GM23338 (cell line): ENCODE results near the gene CACHD1.

ENCODE experiments used
- CTCF ChIP-seq, 2 experiments: fragments of 200-600 bp in 1 of 2; sonication (generic) in 1 of 2; conservative IDR thresholded peaks; 2 replicates each; pipeline versions ENCODE4 v1.5.1 to v1.6.1; 2016 to 2017; ENCODE audit warnings: antibody characterized with exemption in 2 of 2, low read depth in 2 of 2, mild to moderate bottlenecking in 2 of 2, moderate library complexity in 1 of 2
- ETS1 ChIP-seq: IDR thresholded peaks from 2 replicates; pipeline ENCODE4 v1.6.1; 2016; ENCODE audit warnings: antibody characterized with exemption
- EZH2 ChIP-seq: fragments of 200-600 bp; sonication (generic); IDR thresholded peaks from one replicate; pipeline ENCODE4 v1.8.0; 2017; ENCODE audit warnings: antibody characterized with exemption, mild to moderate bottlenecking, low read depth; ENCODE audit not compliant: unreplicated experiment
- EZH2phosphoT487 ChIP-seq: fragments of 200-600 bp; sonication (generic); IDR thresholded peaks from one replicate; pipeline ENCODE4 v1.8.1; 2018; ENCODE audit warnings: antibody characterized with exemption; ENCODE audit not compliant: unreplicated experiment
- JUNB ChIP-seq: IDR thresholded peaks from one replicate; pipeline ENCODE4 v1.6.1; 2016; ENCODE audit warnings: antibody characterized with exemption; ENCODE audit not compliant: unreplicated experiment
- POLR2AphosphoS5 ChIP-seq: IDR thresholded peaks from 2 replicates; pipeline ENCODE4 v1.6.1; 2016; ENCODE audit warnings: antibody characterized with exemption, low read depth
- ZNF462 ChIP-seq: fragments of 250-450 bp; sonication (Bioruptor Pico); IDR thresholded peaks from 2 replicates; pipeline ENCODE4 v1.5.0; 2020; ENCODE audit warnings: mild to moderate bottlenecking, moderate library complexity

- no peak for TF ChIP-seq CTCF (conservative IDR thresholded peaks at IDR 0.05; ENCODE audit: low read depth in 2 of 2)
- no peak for TF ChIP-seq EZH2
- no peak for TF ChIP-seq EZH2phosphoT487
- TF ChIP-seq JUNB: no peak
- no peak for TF ChIP-seq ZNF462
- TF ChIP-seq POLR2AphosphoS5: no peak
- no peak for TF ChIP-seq ETS1
Observed at GRCh38 chr1:64482128-64482527, 12.2 kb downstream of the CACHD1 start.
